Panc1 (cell line): ENCODE results near the gene CORO2A. TPM values are rescaled to one million over a fixed set of nuclear protein-coding genes. Genes with fewer than 3 reads are reported as not detected.

ENCODE experiments used
- ATAC-seq: fragments of 200-7000 bp; cut with Tn5 transposase; 2 replicates; pipeline ENCODE4 v1.9.1; 2020; ENCODE audit warnings: mild to moderate bottlenecking, moderate library complexity
- BruUV-seq: library from RNA; stranded (reverse); fragments of 400-500 nt; replicated peaks from 2 replicates; lab custom pipeline; 2021; lab: Mats Ljungman, UMichigan
- CTCF ChIA-PET: fragments of 300-600 bp; sonication (Branson Sonifier 250); formaldehyde crosslinking; loops from one replicate; lab custom pipeline; 2022; ENCODE audit warnings: antibody characterized with exemption; lab: Charles Lee
- POLR2A ChIA-PET: fragments of 300-600 bp; sonication (Branson Sonifier 250); formaldehyde crosslinking; loops from one replicate; lab custom pipeline; 2022; ENCODE audit warnings: antibody characterized with exemption; lab: Charles Lee
- DNase-seq: peaks from one replicate; pipeline ENCODE4 v3.0.0-alpha.2; 2010; ENCODE audit warnings: low read depth, low spot score
- H3K27ac ChIP-seq: 2 replicates; pipeline ENCODE4 v1.5.1; 2011; ENCODE audit warnings: mild to moderate bottlenecking, low read length, inconsistent platforms
- H3K27me3 ChIP-seq: fragments of 200-500 bp; sonication (Bioruptor generic); 2 replicates; pipeline ENCODE4 v1.6.0; 2014; ENCODE audit warnings: low read length, inconsistent platforms; ENCODE audit not compliant: control insufficient read depth, insufficient read depth
- H3K36me3 ChIP-seq: fragments of 200-500 bp; sonication (Bioruptor generic); 2 replicates; pipeline ENCODE4 v1.5.1; 2014; ENCODE audit warnings: inconsistent platforms, mild to moderate bottlenecking, low read length, moderate library complexity; ENCODE audit not compliant: control insufficient read depth, insufficient read depth
- H3K4me1 ChIP-seq: 2 replicates; pipeline ENCODE4 v1.5.1; 2011; ENCODE audit warnings: inconsistent platforms, mild to moderate bottlenecking, low read length, moderate library complexity; ENCODE audit not compliant: control insufficient read depth, insufficient read depth
- H3K4me3 ChIP-seq, 2 experiments: 2 replicates each; pipeline ENCODE4 v1.5.1; 2011 to 2012; ENCODE audit warnings: low read depth in 2 of 2, low read length in 2 of 2, mild to moderate bottlenecking in 2 of 2, inconsistent platforms in 1 of 2, moderate library complexity in 1 of 2
- H3K9me3 ChIP-seq: fragments of 200-500 bp; sonication (Bioruptor generic); 2 replicates; pipeline ENCODE4 v1.5.1; 2014; ENCODE audit warnings: low read depth, mild to moderate bottlenecking, inconsistent platforms, low read length, moderate library complexity; ENCODE audit not compliant: control insufficient read depth, insufficient read depth
- POLR2AphosphoS5 ChIP-seq: IDR thresholded peaks from 2 replicates; pipeline ENCODE4 v1.6.1; 2012; ENCODE audit warnings: mild to moderate bottlenecking, low read depth, low read length, moderate library complexity
- SIN3A ChIP-seq: IDR thresholded peaks from 2 replicates; pipeline ENCODE4 v1.6.1; 2012; ENCODE audit warnings: low read depth, mild to moderate bottlenecking, low read length, moderate library complexity, borderline replicate concordance; ENCODE audit not compliant: insufficient read depth
- TCF7L2 ChIP-seq: IDR thresholded peaks from 2 replicates; pipeline ENCODE4 v1.6.1; 2011; ENCODE audit warnings: mild to moderate bottlenecking, low read depth, low read length, inconsistent platforms
- in situ Hi-C: cut with HindIII; loops from 2 replicates; pipeline ENCODE4 v1.10.0; 2016; ENCODE audit warnings: low sequenced_read_pairs, low pct_unique_long_range_greater_than_20kb
- intact Hi-C: fragments of 100-400 bp; cut with micrococcal nuclease; formaldehyde crosslinking; loops from one replicate; pipeline ENCODE4 v1.10.0; 2022; ENCODE audit not compliant: unreplicated experiment
- total RNA-seq: library from RNA; stranded (reverse); gene quantifications from one replicate; pipeline ENCODE4 v1.2.1, GENCODE V29; 2021; ENCODE audit not compliant: unreplicated experiment
- TF ChIP-seq, protein P1 (sequence below): fragments of 450-650 bp; IDR thresholded peaks from 2 replicates; pipeline ENCODE4 v1.5.1; 2017; ENCODE audit warnings: mild to moderate bottlenecking
- TF ChIP-seq, protein P2 (sequence below), 2 experiments: IDR thresholded peaks; 2 replicates each; pipeline ENCODE4 v1.6.1; 2011 to 2012; ENCODE audit warnings: low read depth in 2 of 2, control low read depth in 1 of 2, low read length in 1 of 2, mild to moderate bottlenecking in 1 of 2, moderate library complexity in 1 of 2; ENCODE audit not compliant: insufficient read depth in 1 of 2

Gene CORO2A
- total RNA-seq, 1 experiment from 2014 or later, result 2.0 TPM

DNA sequence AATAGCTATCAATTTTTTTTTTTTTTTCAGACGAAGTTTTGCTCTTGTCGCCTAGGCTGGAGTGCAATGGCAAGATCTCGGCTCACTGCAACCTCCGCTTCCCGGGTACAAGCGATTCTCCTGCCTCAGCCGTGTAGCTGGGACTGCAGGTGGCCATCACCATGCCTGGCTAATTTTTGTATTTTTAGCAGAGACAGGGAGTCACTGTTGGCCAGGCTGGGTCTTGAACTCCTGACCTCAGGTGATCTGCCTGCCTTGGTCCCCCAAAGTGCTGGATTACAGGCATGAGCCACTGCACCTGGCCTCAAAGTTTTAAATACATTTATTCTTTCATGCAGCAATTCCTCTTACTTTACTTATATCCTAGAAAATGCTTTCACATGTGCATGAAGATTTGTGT lies 91.0 kb downstream of the CORO2A start:
- TF ChIP-seq TCF7L2, result no peak
- H3K27ac ChIP-seq, result no peak overlapping the region
- intact Hi-C loops, result no loop called here
- in situ Hi-C loops, result no loop called here
- H3K9me3 ChIP-seq, result no peaks in the 10 kb centered on the region
- CTCF ChIA-PET, result no interaction called here
- POLR2A ChIA-PET, result no interaction called here
- H3K4me3 ChIP-seq, result no peak overlapping the region
- H3K4me1 ChIP-seq, result no peaks in the 10 kb centered on the region
- H3K27me3 ChIP-seq, result no peaks in the 10 kb centered on the region
- no peak for DNase-seq
- no TSS peak for BruUV-seq
- no peak for ATAC-seq
- H3K36me3 ChIP-seq, result no peaks in the 10 kb centered on the region

DNA sequence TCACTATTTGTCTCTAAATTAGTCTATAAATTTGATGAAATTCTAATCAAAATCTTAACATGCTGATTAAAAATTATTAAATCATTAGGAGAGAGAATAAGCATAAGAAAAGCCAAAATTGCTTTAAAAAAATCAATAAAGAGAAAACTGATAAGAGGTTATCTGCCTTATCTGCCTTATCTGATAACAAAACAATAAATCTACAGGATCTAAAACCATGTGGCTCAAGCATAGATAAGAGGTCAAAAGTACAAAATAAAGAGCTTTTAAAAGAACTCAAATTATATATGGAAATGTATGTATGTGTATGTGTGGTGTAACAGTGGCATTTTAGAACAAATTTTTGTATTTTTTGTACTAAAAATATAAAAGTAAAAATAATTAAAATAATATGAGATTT lies 92.0 kb downstream of the CORO2A start:
- in situ Hi-C loops (no loop called here), intact Hi-C loops (no loop called here)
- no peaks in the 10 kb centered on the region for H3K27me3 ChIP-seq
- H3K36me3 ChIP-seq, result no peaks in the 10 kb centered on the region
- H3K27ac ChIP-seq, result no peak overlapping the region
- H3K4me3 ChIP-seq, result no peak overlapping the region
- DNase-seq, result no peak
- H3K4me1 ChIP-seq, result no peaks in the 10 kb centered on the region
- ATAC-seq, result no peak
- no TSS peak for BruUV-seq
- no peaks in the 10 kb centered on the region for H3K9me3 ChIP-seq
- ChIA-PET POLR2A (interaction anchor here (1.0 kb wide), 1 partner anchor 114 kb away, joined by 3 read pairs; no protein-coding TSS in a partner anchor), CTCF (no interaction called here)
- TF ChIP-seq, protein P1, sequence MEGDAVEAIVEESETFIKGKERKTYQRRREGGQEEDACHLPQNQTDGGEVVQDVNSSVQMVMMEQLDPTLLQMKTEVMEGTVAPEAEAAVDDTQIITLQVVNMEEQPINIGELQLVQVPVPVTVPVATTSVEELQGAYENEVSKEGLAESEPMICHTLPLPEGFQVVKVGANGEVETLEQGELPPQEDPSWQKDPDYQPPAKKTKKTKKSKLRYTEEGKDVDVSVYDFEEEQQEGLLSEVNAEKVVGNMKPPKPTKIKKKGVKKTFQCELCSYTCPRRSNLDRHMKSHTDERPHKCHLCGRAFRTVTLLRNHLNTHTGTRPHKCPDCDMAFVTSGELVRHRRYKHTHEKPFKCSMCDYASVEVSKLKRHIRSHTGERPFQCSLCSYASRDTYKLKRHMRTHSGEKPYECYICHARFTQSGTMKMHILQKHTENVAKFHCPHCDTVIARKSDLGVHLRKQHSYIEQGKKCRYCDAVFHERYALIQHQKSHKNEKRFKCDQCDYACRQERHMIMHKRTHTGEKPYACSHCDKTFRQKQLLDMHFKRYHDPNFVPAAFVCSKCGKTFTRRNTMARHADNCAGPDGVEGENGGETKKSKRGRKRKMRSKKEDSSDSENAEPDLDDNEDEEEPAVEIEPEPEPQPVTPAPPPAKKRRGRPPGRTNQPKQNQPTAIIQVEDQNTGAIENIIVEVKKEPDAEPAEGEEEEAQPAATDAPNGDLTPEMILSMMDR, result no peak
- TF ChIP-seq SIN3A, result no peak
- TF ChIP-seq POLR2AphosphoS5, result no peak
- TF ChIP-seq, protein P2, sequence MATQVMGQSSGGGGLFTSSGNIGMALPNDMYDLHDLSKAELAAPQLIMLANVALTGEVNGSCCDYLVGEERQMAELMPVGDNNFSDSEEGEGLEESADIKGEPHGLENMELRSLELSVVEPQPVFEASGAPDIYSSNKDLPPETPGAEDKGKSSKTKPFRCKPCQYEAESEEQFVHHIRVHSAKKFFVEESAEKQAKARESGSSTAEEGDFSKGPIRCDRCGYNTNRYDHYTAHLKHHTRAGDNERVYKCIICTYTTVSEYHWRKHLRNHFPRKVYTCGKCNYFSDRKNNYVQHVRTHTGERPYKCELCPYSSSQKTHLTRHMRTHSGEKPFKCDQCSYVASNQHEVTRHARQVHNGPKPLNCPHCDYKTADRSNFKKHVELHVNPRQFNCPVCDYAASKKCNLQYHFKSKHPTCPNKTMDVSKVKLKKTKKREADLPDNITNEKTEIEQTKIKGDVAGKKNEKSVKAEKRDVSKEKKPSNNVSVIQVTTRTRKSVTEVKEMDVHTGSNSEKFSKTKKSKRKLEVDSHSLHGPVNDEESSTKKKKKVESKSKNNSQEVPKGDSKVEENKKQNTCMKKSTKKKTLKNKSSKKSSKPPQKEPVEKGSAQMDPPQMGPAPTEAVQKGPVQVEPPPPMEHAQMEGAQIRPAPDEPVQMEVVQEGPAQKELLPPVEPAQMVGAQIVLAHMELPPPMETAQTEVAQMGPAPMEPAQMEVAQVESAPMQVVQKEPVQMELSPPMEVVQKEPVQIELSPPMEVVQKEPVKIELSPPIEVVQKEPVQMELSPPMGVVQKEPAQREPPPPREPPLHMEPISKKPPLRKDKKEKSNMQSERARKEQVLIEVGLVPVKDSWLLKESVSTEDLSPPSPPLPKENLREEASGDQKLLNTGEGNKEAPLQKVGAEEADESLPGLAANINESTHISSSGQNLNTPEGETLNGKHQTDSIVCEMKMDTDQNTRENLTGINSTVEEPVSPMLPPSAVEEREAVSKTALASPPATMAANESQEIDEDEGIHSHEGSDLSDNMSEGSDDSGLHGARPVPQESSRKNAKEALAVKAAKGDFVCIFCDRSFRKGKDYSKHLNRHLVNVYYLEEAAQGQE (IDR thresholded peaks at IDR 0.05; ENCODE audit: insufficient read depth in 1 of 2, low read depth in 2 of 2, low read length in 1 of 2), result no peak
- no peak for TF ChIP-seq TCF7L2

DNA sequence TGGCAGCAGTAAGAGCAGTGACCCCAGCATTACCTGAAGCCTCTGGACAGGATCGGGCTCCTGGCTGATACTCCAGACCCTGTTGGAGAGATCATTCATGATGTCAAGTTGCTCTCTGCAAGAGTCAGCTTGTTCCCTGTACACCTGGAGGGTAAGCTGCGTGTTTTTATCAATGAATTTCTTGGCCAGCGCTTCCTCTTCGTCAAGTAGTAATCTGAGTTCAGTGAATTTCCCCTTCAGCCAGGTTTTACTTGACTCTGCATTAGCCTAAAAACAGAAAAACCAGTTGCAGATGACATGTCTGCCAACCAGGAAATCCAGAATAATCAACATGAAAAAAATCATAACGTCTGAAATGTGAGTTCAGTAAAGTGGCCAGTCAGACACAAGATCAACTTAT lies 92.5 kb downstream of the CORO2A start:
- no peaks in the 10 kb centered on the region for H3K36me3 ChIP-seq
- BruUV-seq, result no TSS peak
- ChIA-PET CTCF (no interaction called here), POLR2A (interaction anchor here (1.0 kb wide), 1 partner anchor 114 kb away, joined by 3 read pairs; no protein-coding TSS in a partner anchor)
- H3K27me3 ChIP-seq, result no peaks in the 10 kb centered on the region
- no peaks in the 10 kb centered on the region for H3K4me1 ChIP-seq
- H3K27ac ChIP-seq, result no peak overlapping the region
- no peak for ATAC-seq
- intact Hi-C loops, result no loop called here
- TF ChIP-seq, protein P1, result no peak
- no peak for TF ChIP-seq TCF7L2
- TF ChIP-seq POLR2AphosphoS5, result no peak
- TF ChIP-seq, protein P2 (IDR thresholded peaks at IDR 0.05; ENCODE audit: insufficient read depth in 1 of 2, low read depth in 2 of 2, low read length in 1 of 2), result no peak
- no peak for TF ChIP-seq SIN3A
- in situ Hi-C loops, result no loop called here
- no peaks in the 10 kb centered on the region for H3K9me3 ChIP-seq
- no peak for DNase-seq
- no peak overlapping the region for H3K4me3 ChIP-seq
